IPS-18a (cell line): ENCODE results near the gene RTEL1.
"Not testable (repeated sequence)": the region's sequence is repeated elsewhere in the genome, so short reads cannot be mapped to it uniquely, and the experiment has no call there.

ENCODE experiments used
- H3K27ac ChIP-seq: one replicate; pipeline ENCODE4 v1.5.1; 2013; ENCODE audit warnings: low read length
- H3K27me3 ChIP-seq: one replicate; pipeline ENCODE4 v1.6.1; 2013; ENCODE audit warnings: mild to moderate bottlenecking, low read length; ENCODE audit not compliant: control insufficient read depth, insufficient read depth
- H3K36me3 ChIP-seq: one replicate; pipeline ENCODE4 v1.6.1; 2013; ENCODE audit warnings: low read depth, low read length; ENCODE audit not compliant: control insufficient read depth
- H3K4me1 ChIP-seq: one replicate; pipeline ENCODE4 v1.6.1; 2013; ENCODE audit warnings: low read depth, low read length; ENCODE audit not compliant: control insufficient read depth
- H3K4me3 ChIP-seq: one replicate; pipeline ENCODE4 v1.5.1; 2013; ENCODE audit warnings: low read length
- H3K9ac ChIP-seq: one replicate; pipeline ENCODE4 v1.6.1; 2013; ENCODE audit warnings: mild to moderate bottlenecking, low read length, moderate library complexity
- H3K9me3 ChIP-seq: one replicate; pipeline ENCODE4 v1.6.1; 2013; ENCODE audit warnings: low read depth, low read length; ENCODE audit not compliant: control insufficient read depth

RTEL1 gene

GRCh38 chr20:63619505-63619904, 38.6 kb upstream of the RTEL1 start:
- no peaks in the 10 kb centered on the region for H3K4me1 ChIP-seq
- peaks cover 4% of the 10 kb centered on the region for H3K36me3 ChIP-seq
- no peak overlapping the region for H3K27ac ChIP-seq
- H3K4me3 ChIP-seq = no peak overlapping the region
- H3K9ac ChIP-seq = no peak overlapping the region
- no peaks in the 10 kb centered on the region for H3K27me3 ChIP-seq
- no peaks in the 10 kb centered on the region for H3K9me3 ChIP-seq

- no peak overlapping the region for H3K4me3 ChIP-seq
- peaks cover 4% of the 10 kb centered on the region for H3K36me3 ChIP-seq
- no peaks in the 10 kb centered on the region for H3K9me3 ChIP-seq
- no peaks in the 10 kb centered on the region for H3K4me1 ChIP-seq
- no peaks in the 10 kb centered on the region for H3K27me3 ChIP-seq
- H3K9ac ChIP-seq = no peak overlapping the region
- no peak overlapping the region for H3K27ac ChIP-seq
Observed at GRCh38 chr20:63620991-63621390, 37.1 kb upstream of the RTEL1 start.

GRCh38 chr20:63622096-63622495, 36.0 kb upstream of the RTEL1 start:
- no peak overlapping the region for H3K4me3 ChIP-seq
- no peaks in the 10 kb centered on the region for H3K27me3 ChIP-seq
- H3K9ac ChIP-seq = no peak overlapping the region
- no peaks in the 10 kb centered on the region for H3K9me3 ChIP-seq
- H3K4me1 ChIP-seq = no peaks in the 10 kb centered on the region
- no peak overlapping the region for H3K27ac ChIP-seq
- peaks cover under 1% of the 10 kb centered on the region for H3K36me3 ChIP-seq

- Histone ChIP-seq H3K9ac (no peak overlapping the region), H3K9me3 (no peaks in the 10 kb centered on the region), H3K36me3 (no peaks in the 10 kb centered on the region), H3K4me3 (no peak overlapping the region), H3K4me1 (no peaks in the 10 kb centered on the region), H3K27me3 (no peaks in the 10 kb centered on the region), H3K27ac (no peak overlapping the region)
Observed at GRCh38 chr20:63622732-63623131, 35.4 kb upstream of the RTEL1 start.

GRCh38 chr20:63624486-63624885, 33.6 kb upstream of the RTEL1 start:
- Histone ChIP-seq H3K9me3 (no peaks in the 10 kb centered on the region), H3K27ac (no peak overlapping the region), H3K9ac (no peak overlapping the region), H3K4me3 (no peak overlapping the region), H3K36me3 (no peaks in the 10 kb centered on the region), H3K4me1 (no peaks in the 10 kb centered on the region), H3K27me3 (no peaks in the 10 kb centered on the region)

- Histone ChIP-seq H3K27me3 (no peaks in the 10 kb centered on the region), H3K4me3 (peak overlapping the region; percentile 74), H3K9me3 (no peaks in the 10 kb centered on the region), H3K9ac (peak overlapping the region; percentile 90), H3K27ac (peak overlapping the region; percentile 56), H3K36me3 (no peaks in the 10 kb centered on the region), H3K4me1 (no peaks in the 10 kb centered on the region)
Observed at GRCh38 chr20:63625771-63626423, 32.2 kb upstream of the RTEL1 start.

GRCh38 chr20:63626424-63627128, 31.5 kb upstream of the RTEL1 start, which contains the start of gene GMEB2:
Gene GMEB2 (minus strand): TSS chr20:63627101. CDS start chr20:63619397, 7,704 bp downstream.
- H3K4me3 ChIP-seq = peak within 1 kb of the TSS; percentile 83
- no peaks in the 10 kb centered on the region for H3K36me3 ChIP-seq
- H3K27ac ChIP-seq = peak within 1 kb of the TSS; percentile 56
- no peaks in the 10 kb centered on the region for H3K27me3 ChIP-seq
- H3K9ac ChIP-seq = peak within 1 kb of the TSS; percentile 90
- no peaks in the 10 kb centered on the region for H3K9me3 ChIP-seq
- H3K4me1 ChIP-seq = no peaks in the 10 kb centered on the region

GRCh38 chr20:63627129-63627750, 30.9 kb upstream of the RTEL1 start:
- H3K9me3 ChIP-seq = no peaks in the 10 kb centered on the region
- no peaks in the 10 kb centered on the region for H3K36me3 ChIP-seq
- no peaks in the 10 kb centered on the region for H3K4me1 ChIP-seq
- H3K4me3 ChIP-seq = peak overlapping the region; percentile 83
- peak overlapping the region; percentile 63 for H3K9ac ChIP-seq
- H3K27me3 ChIP-seq = no peaks in the 10 kb centered on the region
- no peak overlapping the region for H3K27ac ChIP-seq

- Histone ChIP-seq H3K36me3 (no peaks in the 10 kb centered on the region), H3K9me3 (no peaks in the 10 kb centered on the region), H3K9ac (no peak overlapping the region), H3K4me1 (no peaks in the 10 kb centered on the region), H3K27ac (no peak overlapping the region), H3K27me3 (no peaks in the 10 kb centered on the region), H3K4me3 (peak overlapping the region; percentile 83)
Observed at GRCh38 chr20:63627751-63628245, 30.3 kb upstream of the RTEL1 start.

GRCh38 chr20:63628246-63628975, 29.7 kb upstream of the RTEL1 start:
- Histone ChIP-seq H3K36me3 (no peaks in the 10 kb centered on the region), H3K27me3 (no peaks in the 10 kb centered on the region), H3K9ac (no peak overlapping the region), H3K4me1 (no peaks in the 10 kb centered on the region), H3K9me3 (no peaks in the 10 kb centered on the region), H3K4me3 (no peak overlapping the region), H3K27ac (no peak overlapping the region)

- H3K9ac ChIP-seq, H3K9me3 ChIP-seq, H3K27ac ChIP-seq, H3K4me3 ChIP-seq, H3K4me1 ChIP-seq, H3K27me3 ChIP-seq, H3K36me3 ChIP-seq: not testable (repeated sequence)
Observed at GRCh38 chr20:63630956-63631355, 27.2 kb upstream of the RTEL1 start.
